Measurements from ENCODE around the gene CACNA1C. TPM values are rescaled to one million over a fixed set of nuclear protein-coding genes. Genes with fewer than 3 reads are reported as not detected.

CACNA1C gene
- total RNA-seq, 2 donors from 2014 or later, result 0.86 to 6.3 TPM

DNA sequence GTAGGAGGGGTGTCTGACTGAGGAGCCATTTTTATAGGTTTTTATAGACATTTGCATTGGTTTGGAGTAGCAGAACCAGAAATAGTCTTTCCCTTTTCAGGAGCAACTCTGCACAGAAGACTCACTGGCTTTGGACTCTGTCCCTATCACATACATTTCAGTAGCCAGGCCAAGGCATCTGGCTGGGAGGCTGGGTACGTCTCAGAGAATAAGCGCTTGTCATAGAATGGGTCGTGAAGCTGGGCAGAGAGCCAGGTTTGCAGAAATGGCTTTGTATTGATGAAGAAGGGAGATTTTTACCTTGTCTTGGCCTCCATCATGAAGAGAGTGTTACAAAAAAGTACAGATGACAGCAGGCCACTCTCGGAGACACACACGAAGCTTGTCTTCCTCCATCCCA is 98.6 kb downstream of the CACNA1C start:
- Histone ChIP-seq H3K9ac (ENCODE audit: extremely low read depth, low read length, poor library complexity, severe bottlenecking) (no peak overlapping the region), H3K9me3 (ENCODE audit: control insufficient read depth, low read length) (no peaks in the 10 kb centered on the region), H3K4me3 (ENCODE audit: low read length) (no peak overlapping the region), H3K27ac (ENCODE audit: low read depth, low read length) (no peak overlapping the region), H3K27me3 (ENCODE audit: control insufficient read depth, insufficient read depth, low read length, poor library complexity, severe bottlenecking) (no peaks in the 10 kb centered on the region), H3K4me1 (ENCODE audit: control insufficient read depth, insufficient read depth, low read length) (no peaks in the 10 kb centered on the region), H3K36me3 (ENCODE audit: control insufficient read depth, insufficient read depth, low read length) (no peaks in the 10 kb centered on the region)
- peaks cover 11% of the 10 kb centered on the region for H3K4me1 Mint-ChIP-seq
- H3K9me3 Mint-ChIP-seq, result no peaks in the 10 kb centered on the region
- peaks cover 7% of the 10 kb centered on the region for H3K27me3 Mint-ChIP-seq (ENCODE audit: insufficient read depth)
- WGBS, 2 experiments (ENCODE audit: insufficient coverage in 1 of 2, insufficient read length in 1 of 2), result 94 to 100% methylated on average over 5 of the region's 5 CpGs
- no peak overlapping the region for H3K4me3 Mint-ChIP-seq
- no peaks in the 10 kb centered on the region for H3K36me3 Mint-ChIP-seq (ENCODE audit: low read depth)
- DNase-seq, result no peak
- TF ChIP-seq, protein P1, sequence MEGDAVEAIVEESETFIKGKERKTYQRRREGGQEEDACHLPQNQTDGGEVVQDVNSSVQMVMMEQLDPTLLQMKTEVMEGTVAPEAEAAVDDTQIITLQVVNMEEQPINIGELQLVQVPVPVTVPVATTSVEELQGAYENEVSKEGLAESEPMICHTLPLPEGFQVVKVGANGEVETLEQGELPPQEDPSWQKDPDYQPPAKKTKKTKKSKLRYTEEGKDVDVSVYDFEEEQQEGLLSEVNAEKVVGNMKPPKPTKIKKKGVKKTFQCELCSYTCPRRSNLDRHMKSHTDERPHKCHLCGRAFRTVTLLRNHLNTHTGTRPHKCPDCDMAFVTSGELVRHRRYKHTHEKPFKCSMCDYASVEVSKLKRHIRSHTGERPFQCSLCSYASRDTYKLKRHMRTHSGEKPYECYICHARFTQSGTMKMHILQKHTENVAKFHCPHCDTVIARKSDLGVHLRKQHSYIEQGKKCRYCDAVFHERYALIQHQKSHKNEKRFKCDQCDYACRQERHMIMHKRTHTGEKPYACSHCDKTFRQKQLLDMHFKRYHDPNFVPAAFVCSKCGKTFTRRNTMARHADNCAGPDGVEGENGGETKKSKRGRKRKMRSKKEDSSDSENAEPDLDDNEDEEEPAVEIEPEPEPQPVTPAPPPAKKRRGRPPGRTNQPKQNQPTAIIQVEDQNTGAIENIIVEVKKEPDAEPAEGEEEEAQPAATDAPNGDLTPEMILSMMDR (conservative IDR thresholded peaks at IDR 0.05), result no peak
- H3K27ac Mint-ChIP-seq, result no peak overlapping the region

DNA sequence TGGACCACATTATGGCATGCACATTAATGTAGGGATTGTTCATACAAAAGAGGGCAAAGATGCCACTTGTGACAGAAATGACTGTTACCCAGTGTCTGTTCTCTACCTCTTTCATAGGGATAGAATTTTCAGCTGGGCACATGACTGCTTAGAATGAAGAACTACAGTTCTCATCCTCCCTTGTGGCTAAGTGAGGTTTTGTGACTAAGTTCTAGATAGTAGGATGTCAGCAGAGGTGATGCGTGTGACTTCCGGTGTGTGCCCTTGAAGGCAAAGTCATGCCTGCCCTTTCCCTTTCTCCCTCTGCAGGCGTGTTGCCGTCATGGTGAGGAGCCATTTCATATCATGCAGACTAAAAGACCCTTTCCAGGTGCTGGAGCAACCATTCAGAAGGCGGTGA is 99.3 kb downstream of the CACNA1C start:
- 90 to 100% methylated on average over 1 to 5 of the region's 5 CpGs for WGBS, 2 experiments (ENCODE audit: insufficient coverage in 1 of 2, insufficient read length in 1 of 2)
- Mint-ChIP-seq H3K27me3 (ENCODE audit: insufficient read depth) (peaks cover 7% of the 10 kb centered on the region), H3K4me1 (peaks cover 11% of the 10 kb centered on the region), H3K36me3 (ENCODE audit: low read depth) (no peaks in the 10 kb centered on the region), H3K9me3 (no peaks in the 10 kb centered on the region), H3K27ac (no peak overlapping the region), H3K4me3 (no peak overlapping the region)
- H3K4me3 ChIP-seq (ENCODE audit: low read length), result no peak overlapping the region
- TF ChIP-seq, protein P1 (conservative IDR thresholded peaks at IDR 0.05), result no peak
- no peaks in the 10 kb centered on the region for H3K36me3 ChIP-seq (ENCODE audit: control insufficient read depth, insufficient read depth, low read length)
- no peaks in the 10 kb centered on the region for H3K4me1 ChIP-seq (ENCODE audit: control insufficient read depth, insufficient read depth, low read length)
- H3K9ac ChIP-seq (ENCODE audit: extremely low read depth, low read length, poor library complexity, severe bottlenecking), result no peak overlapping the region
- DNase-seq, result no peak
- no peaks in the 10 kb centered on the region for H3K27me3 ChIP-seq (ENCODE audit: control insufficient read depth, insufficient read depth, low read length, poor library complexity, severe bottlenecking)
- H3K9me3 ChIP-seq (ENCODE audit: control insufficient read depth, low read length), result no peaks in the 10 kb centered on the region
- H3K27ac ChIP-seq (ENCODE audit: low read depth, low read length), result no peak overlapping the region

DNA sequence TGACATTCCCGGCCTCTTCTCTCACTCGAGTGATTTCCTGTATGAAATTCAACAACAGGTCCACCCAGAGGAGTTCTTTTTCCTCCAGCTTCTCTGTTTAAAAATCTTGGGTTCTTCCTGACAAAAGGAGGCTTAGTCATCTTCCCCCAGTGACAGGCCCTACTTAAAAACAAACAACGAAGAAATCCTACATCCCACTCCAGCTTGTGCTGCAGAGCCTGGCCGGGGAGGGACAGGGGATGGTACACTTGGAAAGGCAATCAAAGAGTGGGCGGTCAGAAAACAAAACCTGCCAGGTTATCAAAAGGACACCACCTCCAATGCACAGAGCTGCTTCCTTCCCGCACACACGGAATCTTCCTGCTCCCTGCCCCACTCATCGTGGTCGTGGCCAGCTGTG is 101.3 kb downstream of the CACNA1C start:
- TF ChIP-seq, protein P1 (conservative IDR thresholded peaks at IDR 0.05), result no peak
- no peak for DNase-seq
- peaks cover 11% of the 10 kb centered on the region for H3K4me1 Mint-ChIP-seq
- H3K9me3 Mint-ChIP-seq, result no peaks in the 10 kb centered on the region
- H3K27ac Mint-ChIP-seq, result no peak overlapping the region
- no peak overlapping the region for H3K27ac ChIP-seq (ENCODE audit: low read depth, low read length)
- H3K36me3 ChIP-seq (ENCODE audit: control insufficient read depth, insufficient read depth, low read length), result no peaks in the 10 kb centered on the region
- no peaks in the 10 kb centered on the region for H3K36me3 Mint-ChIP-seq (ENCODE audit: low read depth)
- no peak overlapping the region for H3K9ac ChIP-seq (ENCODE audit: extremely low read depth, low read length, poor library complexity, severe bottlenecking)
- no peak overlapping the region for H3K4me3 ChIP-seq (ENCODE audit: low read length)
- no peaks in the 10 kb centered on the region for H3K4me1 ChIP-seq (ENCODE audit: control insufficient read depth, insufficient read depth, low read length)
- no peaks in the 10 kb centered on the region for H3K27me3 Mint-ChIP-seq (ENCODE audit: insufficient read depth)
- H3K4me3 Mint-ChIP-seq, result no peak overlapping the region
- no peaks in the 10 kb centered on the region for H3K9me3 ChIP-seq (ENCODE audit: control insufficient read depth, low read length)
- WGBS, 2 experiments (ENCODE audit: insufficient coverage in 1 of 2, insufficient read length in 1 of 2), result 43 to 79% methylated on average over 2 to 9 of the region's 9 CpGs
- no peaks in the 10 kb centered on the region for H3K27me3 ChIP-seq (ENCODE audit: control insufficient read depth, insufficient read depth, low read length, poor library complexity, severe bottlenecking)

All from endodermal cell (in vitro differentiated cells).